A549 (cell line): ENCODE data around the gene RTL1.

Experiments used
- CBX2 ChIP-seq: fragments of 200-600 bp; sonication (generic); IDR thresholded peaks from 2 replicates; pipeline ENCODE4 v1.6.1; 2016; ENCODE audit warnings: low read depth, mild to moderate bottlenecking, borderline replicate concordance
- CEBPB ChIP-seq, 2 experiments: fragments of >200 bp in 1 of 2; sonication (Bioruptor Twin) in 1 of 2; formaldehyde crosslinking in 1 of 2; IDR thresholded peaks; 2 replicates each; pipeline ENCODE4 v1.6.1; 2012 to 2016
- EP300 ChIP-seq, 2 experiments: fragments of >200 bp; sonication (Bioruptor Twin); formaldehyde crosslinking; IDR thresholded peaks; 2 replicates in 1 of 2; 3 replicates in 1 of 2; pipeline ENCODE4 v1.6.1; 2016 to 2017
- HOXB5 ChIP-seq: fragments of 250-450 bp; sonication (Bioruptor Pico); IDR thresholded peaks from 2 replicates; pipeline ENCODE4 v1.5.0; 2020; ENCODE audit warnings: mild to moderate bottlenecking, moderate library complexity
- MYC ChIP-seq: IDR thresholded peaks from 2 replicates; pipeline ENCODE4 v1.6.1; 2012; ENCODE audit warnings: mild to moderate bottlenecking, inconsistent platforms, low read length, improper control_type of control experiment, borderline replicate concordance
- PHF8 ChIP-seq: fragments of 200-600 bp; sonication (generic); IDR thresholded peaks from 2 replicates; pipeline ENCODE4 v1.6.1; 2016; ENCODE audit warnings: low read depth, mild to moderate bottlenecking, antibody characterized with exemption, moderate library complexity, borderline replicate concordance
- POLR2A ChIP-seq: IDR thresholded peaks from 2 replicates; pipeline ENCODE4 v1.6.1; 2012; ENCODE audit warnings: mild to moderate bottlenecking, low read length
- REST ChIP-seq: fragments of 200-600 bp; sonication (generic); IDR thresholded peaks from 2 replicates; pipeline ENCODE4 v1.6.1; 2016; ENCODE audit warnings: antibody characterized with exemption, mild to moderate bottlenecking, moderate library complexity
- SREBF2 ChIP-seq: fragments of 450-650 bp; IDR thresholded peaks from 2 replicates; pipeline ENCODE4 v1.6.1; 2014; ENCODE audit warnings: mild to moderate bottlenecking, moderate library complexity
- TF ChIP-seq, protein P1 (sequence below): fragments of >200 bp; sonication (Bioruptor Twin); formaldehyde crosslinking; IDR thresholded peaks from 3 replicates; pipeline ENCODE4 v1.5.1; 2016
- TF ChIP-seq, protein P2 (sequence below): fragments of 450-650 bp; IDR thresholded peaks from 2 replicates; pipeline ENCODE4 v1.6.1; 2014; ENCODE audit warnings: antibody characterized with exemption

DNA sequence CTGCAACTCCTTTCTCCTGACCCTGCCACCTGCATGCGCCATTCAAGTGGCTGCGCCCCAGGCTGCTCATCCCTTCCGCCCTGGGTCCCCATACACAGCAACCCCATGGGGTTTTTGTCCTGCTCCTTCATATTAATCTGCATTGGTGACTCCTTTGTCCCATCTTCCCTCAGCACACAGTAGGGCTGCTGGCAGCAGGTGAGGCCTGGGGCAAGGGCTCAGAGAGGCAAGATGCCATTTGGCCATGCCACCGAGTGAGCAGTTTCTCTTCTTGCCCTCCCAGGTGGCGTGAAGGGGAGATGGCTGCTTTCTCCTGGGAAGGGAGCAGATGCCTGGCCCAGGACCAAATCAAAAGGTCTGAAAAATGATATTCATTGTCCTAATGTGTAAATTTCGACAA is 9.1 kb downstream of the RTL1 start:
- TF ChIP-seq CEBPB (IDR thresholded peaks at IDR 0.05) (no peak), MYC (no peak), POLR2A (no peak), HOXB5 (CRISPR knock-in tag) (no peak), EP300 (IDR thresholded peaks at IDR 0.05) (no peak), CBX2 (no peak), PHF8 (no peak), REST (no peak), SREBF2 (no peak)
- TF ChIP-seq, protein P1, sequence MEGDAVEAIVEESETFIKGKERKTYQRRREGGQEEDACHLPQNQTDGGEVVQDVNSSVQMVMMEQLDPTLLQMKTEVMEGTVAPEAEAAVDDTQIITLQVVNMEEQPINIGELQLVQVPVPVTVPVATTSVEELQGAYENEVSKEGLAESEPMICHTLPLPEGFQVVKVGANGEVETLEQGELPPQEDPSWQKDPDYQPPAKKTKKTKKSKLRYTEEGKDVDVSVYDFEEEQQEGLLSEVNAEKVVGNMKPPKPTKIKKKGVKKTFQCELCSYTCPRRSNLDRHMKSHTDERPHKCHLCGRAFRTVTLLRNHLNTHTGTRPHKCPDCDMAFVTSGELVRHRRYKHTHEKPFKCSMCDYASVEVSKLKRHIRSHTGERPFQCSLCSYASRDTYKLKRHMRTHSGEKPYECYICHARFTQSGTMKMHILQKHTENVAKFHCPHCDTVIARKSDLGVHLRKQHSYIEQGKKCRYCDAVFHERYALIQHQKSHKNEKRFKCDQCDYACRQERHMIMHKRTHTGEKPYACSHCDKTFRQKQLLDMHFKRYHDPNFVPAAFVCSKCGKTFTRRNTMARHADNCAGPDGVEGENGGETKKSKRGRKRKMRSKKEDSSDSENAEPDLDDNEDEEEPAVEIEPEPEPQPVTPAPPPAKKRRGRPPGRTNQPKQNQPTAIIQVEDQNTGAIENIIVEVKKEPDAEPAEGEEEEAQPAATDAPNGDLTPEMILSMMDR: no peak
- TF ChIP-seq, protein P2, sequence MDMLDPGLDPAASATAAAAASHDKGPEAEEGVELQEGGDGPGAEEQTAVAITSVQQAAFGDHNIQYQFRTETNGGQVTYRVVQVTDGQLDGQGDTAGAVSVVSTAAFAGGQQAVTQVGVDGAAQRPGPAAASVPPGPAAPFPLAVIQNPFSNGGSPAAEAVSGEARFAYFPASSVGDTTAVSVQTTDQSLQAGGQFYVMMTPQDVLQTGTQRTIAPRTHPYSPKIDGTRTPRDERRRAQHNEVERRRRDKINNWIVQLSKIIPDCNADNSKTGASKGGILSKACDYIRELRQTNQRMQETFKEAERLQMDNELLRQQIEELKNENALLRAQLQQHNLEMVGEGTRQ: no peak
